Glutamatergic neuron (in vitro differentiated cells): ENCODE measurements around the gene PHLDB2. TPM values are rescaled to one million over a fixed set of nuclear protein-coding genes. Genes with fewer than 3 reads are reported as not detected.

Experiments used
- DNase-seq: peaks from one replicate; pipeline ENCODE4 v3.0.0; 2022
- H3K27ac Mint-ChIP-seq: one replicate; pipeline ENCODE4 v1.8.0; 2020; ENCODE audit warnings: mild to moderate bottlenecking, mixed read lengths, inconsistent platforms; ENCODE audit not compliant: unreplicated experiment
- H3K27me3 Mint-ChIP-seq: one replicate; pipeline ENCODE4 v1.8.0; 2020; ENCODE audit warnings: mild to moderate bottlenecking, moderate library complexity, mixed read lengths, inconsistent platforms; ENCODE audit not compliant: unreplicated experiment
- H3K36me3 Mint-ChIP-seq: one replicate; pipeline ENCODE4 v1.8.0; 2020; ENCODE audit warnings: mild to moderate bottlenecking, mixed read lengths, inconsistent platforms; ENCODE audit not compliant: unreplicated experiment
- H3K4me1 Mint-ChIP-seq: one replicate; pipeline ENCODE4 v1.8.0; 2020; ENCODE audit warnings: mild to moderate bottlenecking, low read depth, mixed read lengths, inconsistent platforms; ENCODE audit not compliant: unreplicated experiment
- H3K4me3 Mint-ChIP-seq: one replicate; pipeline ENCODE4 v1.8.0; 2020; ENCODE audit warnings: mild to moderate bottlenecking, mixed read lengths, inconsistent platforms; ENCODE audit not compliant: unreplicated experiment
- H3K9me3 Mint-ChIP-seq: one replicate; pipeline ENCODE4 v1.8.0; 2020; ENCODE audit warnings: mild to moderate bottlenecking, moderate library complexity, mixed read lengths, inconsistent platforms; ENCODE audit not compliant: unreplicated experiment
- CTCF ChIP-seq: fragments of 200-600 bp; sonication (generic); IDR thresholded peaks from one replicate; pipeline ENCODE4 v1.5.0; 2021; ENCODE audit not compliant: partially characterized antibody, unreplicated experiment
- total RNA-seq: library from RNA; stranded (reverse); fragmentation: NEBNext Ultra II Directional; extraction: Animal tissue kit (Norgen Biotek cat#: 25700); gene quantifications from one replicate; pipeline ENCODE4 v1.2.1, GENCODE V29; 2021; ENCODE audit not compliant: unreplicated experiment

The PHLDB2 gene
- total RNA-seq, 1 donor from 2014 or later, result 18.7 TPM

- peak within 1 kb of the TSS; percentile 92 for H3K4me3 Mint-ChIP-seq
- peak; percentile 85 for DNase-seq
- peak within 1 kb of the TSS; percentile 98 for H3K27ac Mint-ChIP-seq
- peaks cover 35% of the 10 kb centered on the region for H3K9me3 Mint-ChIP-seq
- TF ChIP-seq CTCF, result no peak
- peaks cover 18% of the 10 kb centered on the region for H3K27me3 Mint-ChIP-seq
- H3K4me1 Mint-ChIP-seq, result peaks cover 32% of the 10 kb centered on the region
- peaks cover 12% of the 10 kb centered on the region for H3K36me3 Mint-ChIP-seq
Observed at GRCh38 chr3:111998636-111999483, 139.8 kb downstream of the PHLDB2 start, which contains the start of gene TAGLN3. Gene TAGLN3, plus strand, starts transcription at chr3:111998922. Its CDS starts 501 bp downstream, at chr3:111999423.

DNA sequence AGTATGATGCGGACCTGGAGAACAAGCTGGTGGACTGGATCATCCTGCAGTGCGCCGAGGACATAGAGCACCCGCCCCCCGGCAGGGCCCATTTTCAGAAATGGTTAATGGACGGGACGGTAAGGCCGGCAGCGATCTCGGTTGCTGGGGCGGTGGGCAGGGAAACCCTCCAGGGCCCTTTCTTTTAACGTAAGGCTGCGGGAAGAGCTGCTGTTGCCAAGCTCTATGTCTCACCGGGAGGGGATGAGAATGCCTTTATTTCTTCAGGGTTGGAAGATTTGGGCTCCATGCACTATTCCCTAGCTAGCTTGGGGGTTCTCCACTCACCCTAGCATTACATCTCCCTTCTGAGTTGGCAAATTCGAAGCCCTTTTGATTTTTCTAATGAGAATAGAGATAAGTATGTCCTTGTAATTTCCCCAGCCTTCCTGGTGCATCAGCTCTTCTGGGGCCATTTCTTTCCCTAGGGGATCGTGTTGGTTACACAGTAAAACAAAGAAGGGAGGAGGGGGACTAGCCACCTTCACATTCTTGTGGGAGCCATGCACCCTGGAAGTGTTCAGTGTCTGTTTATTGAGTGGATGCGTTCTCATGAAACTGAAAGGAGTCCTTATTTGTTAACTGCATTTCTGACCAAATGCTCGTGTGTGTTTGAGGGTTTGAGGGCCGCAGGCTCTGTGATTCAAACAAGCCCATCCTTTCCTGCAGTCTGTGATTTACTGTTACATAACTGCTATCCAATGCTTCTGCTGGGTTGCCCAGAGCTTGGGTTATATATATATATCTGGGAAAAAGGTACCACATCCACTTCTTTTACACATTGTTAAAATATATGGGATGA is 140.6 kb downstream of the PHLDB2 start:
- peaks cover 41% of the 10 kb centered on the region for H3K4me1 Mint-ChIP-seq
- no peak for TF ChIP-seq CTCF
- H3K27ac Mint-ChIP-seq, result peak overlapping the region; percentile 98

DNA sequence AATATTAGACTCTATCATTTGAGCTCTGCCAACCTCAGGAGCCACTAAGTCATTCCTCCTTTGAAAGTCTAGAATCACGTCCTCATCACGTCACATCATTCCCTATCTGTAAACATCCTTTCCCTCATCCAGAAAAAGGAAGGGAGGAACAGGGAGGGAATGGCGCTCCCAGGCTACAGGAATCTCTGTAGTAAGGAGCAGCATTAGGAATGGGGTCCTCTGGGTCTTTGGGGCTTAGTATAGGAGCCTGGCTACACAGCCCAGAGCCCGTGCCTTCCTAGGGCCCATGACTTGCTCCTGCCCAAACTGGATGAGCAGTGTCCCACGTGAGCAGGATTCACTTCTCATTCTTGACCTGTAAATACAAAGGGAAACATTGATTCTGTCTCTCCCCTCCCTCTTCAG is 141.3 kb downstream of the PHLDB2 start:
- no peak for DNase-seq
- peak overlapping the region; percentile 92 for H3K4me3 Mint-ChIP-seq
- H3K4me1 Mint-ChIP-seq, result peaks cover 47% of the 10 kb centered on the region
- peak overlapping the region; percentile 98 for H3K27ac Mint-ChIP-seq
- peaks cover 16% of the 10 kb centered on the region for H3K36me3 Mint-ChIP-seq
- peaks cover 20% of the 10 kb centered on the region for H3K27me3 Mint-ChIP-seq
- TF ChIP-seq CTCF, result no peak
- H3K9me3 Mint-ChIP-seq, result peaks cover 36% of the 10 kb centered on the region

More for the DNA sequence above, 140.6 kb downstream of the PHLDB2 start:
- Mint-ChIP-seq H3K9me3 (peaks cover 36% of the 10 kb centered on the region), H3K27me3 (peaks cover 19% of the 10 kb centered on the region), H3K36me3 (peaks cover 12% of the 10 kb centered on the region), H3K4me3 (peak overlapping the region; percentile 92)
- no peak for DNase-seq

DNA sequence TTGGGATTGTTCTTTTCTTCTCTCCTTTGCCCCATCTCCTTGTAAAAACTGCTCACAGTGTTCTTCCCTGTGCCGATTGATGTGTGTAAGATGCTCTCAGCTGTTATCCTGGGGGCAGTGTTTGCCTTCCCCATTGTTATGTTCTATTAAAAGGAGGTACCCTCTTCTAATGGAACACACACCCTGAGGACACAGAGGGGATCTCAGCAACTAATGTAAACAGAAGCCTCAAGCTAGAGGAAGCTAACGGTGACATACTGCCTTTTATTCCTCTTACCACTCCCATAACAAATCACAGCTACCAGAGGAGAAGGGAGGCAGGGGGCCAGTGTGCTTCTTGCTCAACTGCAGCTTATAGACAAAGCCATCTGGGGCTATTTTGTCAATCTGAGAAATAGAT is 141.9 kb downstream of the PHLDB2 start:
- DNase-seq, result no peak
- Mint-ChIP-seq H3K27me3 (peaks cover 20% of the 10 kb centered on the region), H3K27ac (peak overlapping the region; percentile 98), H3K4me1 (peaks cover 49% of the 10 kb centered on the region), H3K36me3 (peaks cover 17% of the 10 kb centered on the region), H3K4me3 (peak overlapping the region; percentile 92), H3K9me3 (peaks cover 36% of the 10 kb centered on the region)
- TF ChIP-seq CTCF, result no peak
